Measurements from ENCODE around the gene TSEN15. TPM values are rescaled to one million over a fixed set of nuclear protein-coding genes. Genes with fewer than 3 reads are reported as not detected.
"Not testable (repeated sequence)": the region's sequence is repeated elsewhere in the genome, so short reads cannot be mapped to it uniquely, and the experiment has no call there.

Gene TSEN15
- total and polyA plus RNA-seq, 7 experiments from 2014 or later: 12.7 to 52.4 (median 31.6) TPM

DNA sequence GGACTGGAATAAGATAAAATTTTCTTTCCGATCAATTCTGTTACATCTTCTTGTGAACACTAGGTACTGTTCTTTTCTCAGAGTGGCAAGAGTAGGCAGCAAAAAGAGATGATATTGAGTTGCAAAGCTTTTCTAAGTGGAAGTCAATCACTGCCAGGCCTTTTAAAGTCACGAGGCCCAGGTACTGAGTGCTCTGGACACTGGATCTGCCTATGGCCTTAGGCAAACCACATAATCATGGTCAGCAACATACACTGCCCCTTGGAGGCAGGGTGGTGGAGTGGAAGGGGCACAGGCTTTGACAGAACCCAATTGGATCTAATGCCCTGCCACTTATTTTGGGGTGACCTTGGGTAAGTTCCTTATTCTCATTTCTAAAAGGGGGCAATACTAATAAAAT, 41.5 kb downstream of the TSEN15 start:
- H3K27ac Mint-ChIP-seq: no peak overlapping the region
- peaks cover 0 to 2% (median 0%) of the 10 kb centered on the region in 11 donors for H3K9me3 Mint-ChIP-seq
- DNase-seq: no peak
- Histone ChIP-seq H3K4me3 (ENCODE audit: low read length) (no peak overlapping the region), H3K4me1 (ENCODE audit: control insufficient read depth in 2 of 2, insufficient read depth in 2 of 2, low read length in 2 of 2) (no peaks in the 10 kb centered on the region), H3K9me3 (ENCODE audit: control insufficient read depth in 2 of 3, low read length in 3 of 3) (no peaks in the 10 kb centered on the region), H3K36me3 (ENCODE audit: control insufficient read depth in 2 of 3, insufficient read depth in 3 of 3, low read length in 3 of 3) (peaks cover 0 to 6% (median 0%) of the 10 kb centered on the region in 3 experiments), H3K27me3 (ENCODE audit: control insufficient read depth in 2 of 2, insufficient read depth in 2 of 2, low read length in 2 of 2) (no peaks in the 10 kb centered on the region), H3K27ac (ENCODE audit: low read depth, low read length) (no peak overlapping the region)
- H3K27me3 Mint-ChIP-seq: no peaks in the 10 kb centered on the region
- POLR2A ChIA-PET: no interaction called here
- no peaks in the 10 kb centered on the region for H3K4me1 Mint-ChIP-seq
- intact Hi-C loops (cut with micrococcal nuclease): no loop called here
- no peak for ATAC-seq
- CTCF ChIA-PET: interaction anchor here (0.6 kb wide), 1 partner anchor 10 kb away, joined by 3 read pairs; no protein-coding TSS in a partner anchor
- peaks cover 4 to 65% (median 21%) of the 10 kb centered on the region in 5 donors for H3K36me3 Mint-ChIP-seq
- no peak overlapping the region for H3K4me3 Mint-ChIP-seq

GRCh38 chr1:184096005-184096404, 44.5 kb downstream of the TSEN15 start:
- intact Hi-C loops (cut with micrococcal nuclease): no loop called here
- Histone ChIP-seq H3K27me3 (ENCODE audit: control insufficient read depth in 2 of 2, insufficient read depth in 2 of 2, low read length in 2 of 2) (no peaks in the 10 kb centered on the region), H3K36me3 (ENCODE audit: control insufficient read depth in 2 of 3, insufficient read depth in 3 of 3, low read length in 3 of 3) (peaks cover 0 to 6% (median 0%) of the 10 kb centered on the region in 3 experiments), H3K4me1 (ENCODE audit: control insufficient read depth in 2 of 2, insufficient read depth in 2 of 2, low read length in 2 of 2) (no peaks in the 10 kb centered on the region), H3K9me3 (ENCODE audit: control insufficient read depth in 2 of 3, low read length in 3 of 3) (no peaks in the 10 kb centered on the region), H3K4me3 (ENCODE audit: low read length) (no peak overlapping the region), H3K27ac (ENCODE audit: low read depth, low read length) (no peak overlapping the region)
- no peaks in the 10 kb centered on the region for H3K27me3 Mint-ChIP-seq
- ATAC-seq (no peak), DNase-seq (no peak)
- H3K36me3 Mint-ChIP-seq: peaks cover 4 to 63% (median 30%) of the 10 kb centered on the region in 5 donors
- H3K27ac Mint-ChIP-seq: no peak overlapping the region
- ChIA-PET CTCF (no interaction called here), POLR2A (interaction anchor here (0.6 kb wide), 1 partner anchor 30 kb away, joined by 3 read pairs; no protein-coding TSS in a partner anchor)
- peaks cover 0 to 3% (median 0%) of the 10 kb centered on the region in 11 donors for H3K9me3 Mint-ChIP-seq
- no peak overlapping the region for H3K4me3 Mint-ChIP-seq
- H3K4me1 Mint-ChIP-seq: peaks cover 0 to 2% (median 0%) of the 10 kb centered on the region in 7 donors

DNA sequence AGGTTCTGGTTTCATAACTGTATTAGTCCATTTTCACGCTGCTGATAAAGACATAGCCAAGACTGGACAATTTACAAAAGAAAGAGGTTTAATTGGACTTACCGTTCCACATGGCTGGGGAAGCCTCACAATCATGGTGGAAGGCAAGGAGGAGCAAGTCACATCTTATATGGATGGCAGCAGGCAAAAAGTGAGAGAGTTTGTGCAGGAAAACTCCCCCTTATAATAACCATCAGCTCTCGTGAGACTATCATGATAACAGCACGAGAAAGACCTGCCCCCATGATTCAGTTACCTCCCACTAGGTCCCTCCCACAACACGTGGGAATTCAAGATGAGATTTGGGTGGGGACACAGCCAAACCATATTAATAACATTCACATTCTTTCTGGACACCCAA, 45.0 kb downstream of the TSEN15 start:
- H3K9me3 ChIP-seq (ENCODE audit: control insufficient read depth in 2 of 3, low read length in 3 of 3); H3K4me3 ChIP-seq (ENCODE audit: low read length); DNase-seq; H3K4me1 Mint-ChIP-seq; H3K4me1 ChIP-seq (ENCODE audit: control insufficient read depth in 2 of 2, insufficient read depth in 2 of 2, low read length in 2 of 2); H3K27me3 Mint-ChIP-seq; H3K27ac Mint-ChIP-seq; CTCF ChIA-PET; H3K4me3 Mint-ChIP-seq; H3K27me3 ChIP-seq (ENCODE audit: control insufficient read depth in 2 of 2, insufficient read depth in 2 of 2, low read length in 2 of 2); ATAC-seq; H3K36me3 ChIP-seq (ENCODE audit: control insufficient read depth in 2 of 3, insufficient read depth in 3 of 3, low read length in 3 of 3); POLR2A ChIA-PET; H3K9me3 Mint-ChIP-seq; H3K27ac ChIP-seq (ENCODE audit: low read depth, low read length); intact Hi-C loops (cut with micrococcal nuclease): not testable (repeated sequence)
- peaks cover 4 to 63% (median 30%) of the 10 kb centered on the region in 5 donors for H3K36me3 Mint-ChIP-seq

DNA sequence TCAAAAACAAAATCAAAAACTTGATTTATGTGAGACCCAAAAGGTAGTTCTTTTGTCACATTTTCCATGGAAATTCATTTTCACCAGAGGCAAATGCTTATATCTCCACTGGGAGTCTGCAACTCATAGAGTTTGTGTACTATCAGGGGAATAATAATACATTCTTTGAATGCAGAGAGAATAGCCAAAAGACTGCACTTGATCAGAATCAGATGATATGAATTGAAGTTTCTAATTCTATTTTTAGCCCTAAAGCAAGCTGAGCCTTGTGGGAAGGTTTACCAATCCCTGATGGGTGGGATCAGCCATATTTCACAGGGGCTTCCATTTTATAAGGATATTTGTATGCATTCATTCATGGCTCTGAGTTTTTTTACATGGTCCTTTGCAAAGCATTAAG, 49.6 kb downstream of the TSEN15 start:
- Histone ChIP-seq H3K36me3 (ENCODE audit: control insufficient read depth in 2 of 3, insufficient read depth in 3 of 3, low read length in 3 of 3) (no peaks in the 10 kb centered on the region), H3K27ac (ENCODE audit: low read depth, low read length) (no peak overlapping the region), H3K4me3 (ENCODE audit: low read length) (no peak overlapping the region), H3K9me3 (ENCODE audit: control insufficient read depth in 2 of 3, low read length in 3 of 3) (peaks cover 0 to 4% (median 0%) of the 10 kb centered on the region in 3 experiments), H3K4me1 (ENCODE audit: control insufficient read depth in 2 of 2, insufficient read depth in 2 of 2, low read length in 2 of 2) (no peaks in the 10 kb centered on the region), H3K27me3 (ENCODE audit: control insufficient read depth in 2 of 2, insufficient read depth in 2 of 2, low read length in 2 of 2) (no peaks in the 10 kb centered on the region)
- Mint-ChIP-seq H3K27me3 (no peaks in the 10 kb centered on the region), H3K36me3 (peaks cover 11 to 76% (median 61%) of the 10 kb centered on the region in 5 donors), H3K4me3 (no peak overlapping the region), H3K9me3 (peaks cover 8 to 27% (median 12%) of the 10 kb centered on the region in 11 donors), H3K4me1 (peaks cover 0 to 2% (median 0%) of the 10 kb centered on the region in 7 donors), H3K27ac (no peak overlapping the region)
- intact Hi-C loops (cut with micrococcal nuclease): no loop called here
- DNase-seq (no peak), ATAC-seq (no peak)
- POLR2A ChIA-PET: no interaction called here
- CTCF ChIA-PET: no interaction called here

- H3K4me1 Mint-ChIP-seq: peaks cover 0 to 2% (median 0%) of the 10 kb centered on the region in 7 donors
- H3K9me3 Mint-ChIP-seq: peaks cover 8 to 31% (median 13%) of the 10 kb centered on the region in 11 donors
- DNase-seq: no peak
- H3K27me3 Mint-ChIP-seq: no peaks in the 10 kb centered on the region
- POLR2A ChIA-PET: no interaction called here
- no peak overlapping the region for H3K4me3 Mint-ChIP-seq
- peaks cover 12 to 76% (median 61%) of the 10 kb centered on the region in 5 donors for H3K36me3 Mint-ChIP-seq
- Histone ChIP-seq H3K9me3 (ENCODE audit: control insufficient read depth in 2 of 3, low read length in 3 of 3) (peaks cover 0 to 4% (median 0%) of the 10 kb centered on the region in 3 experiments), H3K4me3 (ENCODE audit: low read length) (no peak overlapping the region), H3K4me1 (ENCODE audit: control insufficient read depth in 2 of 2, insufficient read depth in 2 of 2, low read length in 2 of 2) (no peaks in the 10 kb centered on the region), H3K27ac (ENCODE audit: low read depth, low read length) (no peak overlapping the region), H3K36me3 (ENCODE audit: control insufficient read depth in 2 of 3, insufficient read depth in 3 of 3, low read length in 3 of 3) (no peaks in the 10 kb centered on the region), H3K27me3 (ENCODE audit: control insufficient read depth in 2 of 2, insufficient read depth in 2 of 2, low read length in 2 of 2) (no peaks in the 10 kb centered on the region)
- CTCF ChIA-PET: no interaction called here
- ATAC-seq: no peak
- intact Hi-C loops (cut with micrococcal nuclease): no loop called here
- H3K27ac Mint-ChIP-seq: no peak overlapping the region
These were observed 50.0 kb downstream of the TSEN15 start for GRCh38 chr1:184101571-184101970.

DNA sequence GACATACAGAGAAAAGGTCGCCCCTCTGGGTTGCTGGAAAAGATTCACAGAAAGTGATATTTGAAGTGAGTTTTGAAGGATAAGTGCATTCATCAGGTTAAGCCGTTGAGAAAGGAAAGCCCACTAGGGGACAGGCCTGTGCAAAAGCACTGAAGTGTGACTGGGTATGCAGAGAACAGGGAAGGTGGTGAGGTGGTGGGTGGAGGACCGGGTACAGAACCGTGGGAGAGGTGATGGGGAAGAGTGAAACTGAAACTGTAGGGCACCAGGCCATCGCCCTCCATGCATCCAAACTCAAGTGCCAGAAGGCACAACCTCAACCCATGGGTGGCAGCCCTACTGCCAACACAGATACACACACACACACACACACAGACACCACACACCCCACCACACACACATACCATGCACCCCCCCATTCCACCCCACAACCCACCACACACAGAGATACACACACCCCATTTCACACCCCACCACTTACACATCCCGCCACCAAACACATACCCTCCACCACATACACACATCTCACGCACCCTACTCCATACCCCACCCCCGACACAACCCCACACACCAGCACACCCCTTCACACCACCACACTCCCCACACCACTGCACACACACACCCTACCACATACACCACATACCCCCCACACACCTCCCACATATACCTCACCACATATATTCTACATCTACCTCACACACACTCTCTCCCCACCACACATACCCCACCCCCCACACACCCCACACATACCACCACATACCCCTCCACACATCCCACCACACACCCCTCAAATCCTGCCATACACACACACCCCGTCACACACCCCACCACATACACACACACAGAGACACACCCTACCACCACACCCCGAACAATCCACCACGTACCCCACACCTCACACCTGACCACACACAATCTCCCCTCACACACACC, 59.0 kb downstream of the TSEN15 start:
- Histone ChIP-seq H3K27me3 (ENCODE audit: control insufficient read depth in 2 of 2, insufficient read depth in 2 of 2, low read length in 2 of 2) (no peaks in the 10 kb centered on the region), H3K9me3 (ENCODE audit: control insufficient read depth in 2 of 3, low read length in 3 of 3) (peaks cover 0 to 2% (median 0%) of the 10 kb centered on the region in 3 experiments), H3K4me3 (ENCODE audit: low read length) (no peak overlapping the region), H3K4me1 (ENCODE audit: control insufficient read depth in 2 of 2, insufficient read depth in 2 of 2, low read length in 2 of 2) (no peaks in the 10 kb centered on the region), H3K27ac (ENCODE audit: low read depth, low read length) (no peak overlapping the region), H3K36me3 (ENCODE audit: control insufficient read depth in 2 of 3, insufficient read depth in 3 of 3, low read length in 3 of 3) (no peaks in the 10 kb centered on the region)
- ChIA-PET CTCF (no interaction called here), POLR2A (no interaction called here)
- Mint-ChIP-seq H3K9me3 (peaks cover 0 to 24% (median 14%) of the 10 kb centered on the region in 11 donors), H3K4me1 (peaks cover 0 to 9% (median 0%) of the 10 kb centered on the region in 7 donors), H3K36me3 (peaks cover 0 to 25% (median 22%) of the 10 kb centered on the region in 5 donors), H3K27ac (no peak overlapping the region), H3K4me3 (peak overlapping the region in 1 of 10 donors; percentile 21), H3K27me3 (no peaks in the 10 kb centered on the region)
- DNase-seq (no peak), ATAC-seq (peak; percentile 34)
- intact Hi-C loops (cut with micrococcal nuclease): no loop called here
